Neural progenitor cell (in vitro differentiated cells): ENCODE results near the gene MDH2.

ENCODE experiments used
- CTCF ChIP-seq: fragments of 200-600 bp; sonication (generic); IDR thresholded peaks from 2 replicates; pipeline ENCODE4 v1.5.1; 2017; ENCODE audit warnings: antibody characterized with exemption, mild to moderate bottlenecking
- EZH2 ChIP-seq: fragments of 200-600 bp; sonication (generic); IDR thresholded peaks from 2 replicates; pipeline ENCODE4 v1.6.1; 2017; ENCODE audit warnings: antibody characterized with exemption, mild to moderate bottlenecking, moderate library complexity

- TF ChIP-seq CTCF (no peak), EZH2 (no peak)
Observed at GRCh38 chr7:76063525-76063924, 15.6 kb downstream of the MDH2 start.
